Testis (tissue), 2 donors: ENCODE results near the gene ACSL4.

Experiments used
- CTCF ChIP-seq, 3 experiments: fragments of 450-650 bp in 2 of 3; fragments of 200-600 bp in 1 of 3; sonication (generic) in 1 of 3; IDR thresholded peaks; one replicate each; pipeline ENCODE4 v1.5.1; 2016 to 2019; ENCODE audit warnings: antibody characterized with exemption in 3 of 3, mild to moderate bottlenecking in 2 of 3, moderate library complexity in 1 of 3
- POLR2A ChIP-seq: fragments of 450-650 bp; IDR thresholded peaks from one replicate; pipeline ENCODE4 v1.6.1; 2017; ENCODE audit warnings: antibody characterized with exemption, mild to moderate bottlenecking, moderate library complexity

GRCh38 chrX:109696146-109696740, 36.8 kb downstream of the ACSL4 start:
- TF ChIP-seq CTCF (IDR thresholded peaks at IDR 0.05) (no peak), POLR2A (no peak)
